Breast epithelium (tissue), 4 donors: ENCODE data around the gene GOLGA1. TPM values are rescaled to one million over a fixed set of nuclear protein-coding genes. Genes with fewer than 3 reads are reported as not detected.
A peak's percentile ranks its signal among the peaks of the same experiment; 100 is the strongest.

ENCODE experiments used
- DNase-seq, 2 donors: peaks; one replicate each; pipeline ENCODE4 v3.0.0-alpha.2; 2019; ENCODE audit warnings: low spot score in 2 of 2
- H3K27ac ChIP-seq, 2 donors: fragments of 200-600 bp; sonication (generic) in 1 of 2; one replicate each; pipeline ENCODE4 v1.5.1; 2016 to 2019; ENCODE audit warnings: mild to moderate bottlenecking in 1 of 2
- H3K27me3 ChIP-seq, 2 donors: fragments of 200-600 bp; sonication (generic) in 1 of 2; one replicate each; pipeline versions ENCODE4 v1.5.1 to v1.6.0; 2017 to 2019; ENCODE audit warnings: control low read depth in 1 of 2, mild to moderate bottlenecking in 1 of 2
- H3K36me3 ChIP-seq: fragments of 200-600 bp; one replicate; pipeline ENCODE4 v1.5.1; 2019
- H3K4me1 ChIP-seq, 2 donors: fragments of 200-600 bp; sonication (generic); one replicate each; pipeline ENCODE4 v1.5.1; 2016 to 2019; ENCODE audit warnings: control low read depth in 1 of 2
- H3K4me3 ChIP-seq, 3 donors: fragments of 200-600 bp; sonication (generic); 1 replicate in 2 of 3; 2 replicates in 1 of 3; pipeline ENCODE4 v1.5.1; 2016 to 2019; ENCODE audit warnings: mild to moderate bottlenecking in 3 of 3, moderate library complexity in 2 of 3
- H3K9me3 ChIP-seq, 2 donors: fragments of 200-600 bp; sonication (generic) in 1 of 2; one replicate each; pipeline ENCODE4 v1.5.1; 2016 to 2019; ENCODE audit warnings: control low read depth in 1 of 2
- CTCF ChIP-seq, 3 donors: fragments of 450-650 bp; IDR thresholded peaks; one replicate each; pipeline ENCODE4 v1.5.1; 2016 to 2017; ENCODE audit warnings: antibody characterized with exemption in 3 of 3, mild to moderate bottlenecking in 3 of 3, moderate library complexity in 3 of 3
- POLR2A ChIP-seq: fragments of 450-650 bp; IDR thresholded peaks from one replicate; pipeline ENCODE4 v1.6.1; 2016; ENCODE audit warnings: antibody characterized with exemption, mild to moderate bottlenecking, moderate library complexity
- POLR2AphosphoS5 ChIP-seq, 3 donors: sonication (generic); formaldehyde crosslinking; IDR thresholded peaks; one replicate each; pipeline ENCODE4 v1.6.1; 2017; ENCODE audit warnings: antibody characterized with exemption in 3 of 3
- intact Hi-C: fragments of 100-400 bp; cut with DNase I; formaldehyde crosslinking; loops from one replicate; pipeline ENCODE4 v1.15.1; 2023; ENCODE audit warnings: low total_unique reads
- total RNA-seq, 3 donors: library from RNA; depleted of rRNA; stranded (reverse); fragments of >200 nt; gene quantifications; one replicate each; pipeline ENCODE4 v1.1.0, GENCODE V29; 2016

Gene GOLGA1
- total RNA-seq, 3 donors from 2014 or later: 20.6 to 23.0 (median 21.1) TPM

- intact Hi-C loops: no loop called here
- Histone ChIP-seq H3K27me3 (no peaks in the 10 kb centered on the region), H3K9me3 (no peaks in the 10 kb centered on the region), H3K4me1 (peaks cover 4 to 17% of the 10 kb centered on the region in 2 donors), H3K4me3 (peak overlapping the region; percentile 97 to 99 (median 97)), H3K36me3 (no peaks in the 10 kb centered on the region), H3K27ac (peak overlapping the region; percentile 97 to 98)
- no peak for DNase-seq
- TF ChIP-seq POLR2AphosphoS5 (IDR thresholded peaks at IDR 0.05) (no peak), CTCF (IDR thresholded peaks at IDR 0.05) (no peak), POLR2A (no peak)
Observed at GRCh38 chr9:124869466-124869985, 71.4 kb downstream of the GOLGA1 start.

DNA sequence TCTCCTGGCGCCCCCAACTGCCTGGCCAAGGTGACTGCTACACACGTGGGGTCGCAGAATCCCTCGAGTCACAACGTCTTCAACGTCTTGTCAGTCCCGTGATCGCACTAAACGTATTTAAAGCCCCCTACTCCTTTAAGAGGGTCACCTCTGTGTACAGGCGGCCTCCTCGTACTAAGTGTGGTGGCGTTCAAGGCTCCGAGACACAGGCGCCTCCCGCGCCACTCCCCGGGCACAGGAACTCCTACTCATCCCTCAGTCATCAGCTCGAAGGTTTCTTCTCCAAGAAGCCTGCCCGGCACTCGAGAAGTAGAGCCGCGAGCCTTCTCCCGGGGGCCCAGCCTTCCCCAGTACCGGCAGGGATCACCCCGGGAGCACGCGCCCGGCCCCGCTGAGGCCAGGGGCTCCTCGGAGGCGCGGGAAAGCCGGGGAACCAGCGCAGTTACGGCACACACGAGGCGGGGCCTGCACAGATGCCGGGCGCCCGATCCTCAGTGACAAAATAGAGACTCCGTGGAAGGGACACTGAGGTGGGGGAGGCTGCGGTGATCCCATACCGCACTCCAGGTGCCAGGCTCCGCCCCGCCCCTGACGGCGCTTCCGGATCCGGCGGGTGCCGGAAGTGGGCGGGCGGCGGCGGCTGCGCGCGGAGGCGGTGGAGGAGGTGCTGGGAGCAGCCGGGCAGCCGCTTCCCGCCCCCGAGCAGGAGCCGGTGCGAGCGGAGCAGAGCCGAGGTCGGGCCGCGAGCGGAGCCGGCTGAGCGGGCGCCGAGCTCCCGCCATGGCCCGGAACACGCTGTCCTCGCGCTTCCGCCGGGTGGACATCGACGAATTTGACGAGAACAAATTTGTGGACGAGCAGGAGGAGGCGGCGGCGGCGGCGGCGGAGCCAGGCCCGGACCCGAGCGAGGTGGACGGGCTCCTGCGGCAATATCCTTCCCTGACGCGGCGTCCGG, 72.1 kb downstream of the GOLGA1 start:
- intact Hi-C loops: no loop called here
- TF ChIP-seq POLR2A: peak; percentile 86
- no peak for TF ChIP-seq CTCF (IDR thresholded peaks at IDR 0.05)
- peak; percentile 87 to 95 (median 91) for TF ChIP-seq POLR2AphosphoS5 (IDR thresholded peaks at IDR 0.05)
- Histone ChIP-seq H3K9me3 (no peaks in the 10 kb centered on the region), H3K27me3 (no peaks in the 10 kb centered on the region), H3K4me1 (peaks cover 4 to 17% of the 10 kb centered on the region in 2 donors), H3K4me3 (peak overlapping the region; percentile 97 to 99 (median 97)), H3K36me3 (no peaks in the 10 kb centered on the region), H3K27ac (peak overlapping the region; percentile 97 to 98)
- peak; percentile 84 to 86 for DNase-seq

- TF ChIP-seq CTCF (IDR thresholded peaks at IDR 0.05): no peak
- no peak for TF ChIP-seq POLR2AphosphoS5 (IDR thresholded peaks at IDR 0.05)
- TF ChIP-seq POLR2A: no peak
- H3K4me1 ChIP-seq: peaks cover 4 to 8% of the 10 kb centered on the region in 2 donors
- H3K9me3 ChIP-seq: no peaks in the 10 kb centered on the region
- intact Hi-C loops: no loop called here
- no peaks in the 10 kb centered on the region for H3K27me3 ChIP-seq
- peak overlapping the region in 1 of 2 donors; percentile 52 for H3K27ac ChIP-seq
- H3K4me3 ChIP-seq: no peak overlapping the region
- no peaks in the 10 kb centered on the region for H3K36me3 ChIP-seq
- DNase-seq: no peak
Observed at GRCh38 chr9:124863371-124863871, 77.5 kb downstream of the GOLGA1 start.

- intact Hi-C loops: no loop called here
- TF ChIP-seq POLR2A: peak; percentile 79
- TF ChIP-seq CTCF (IDR thresholded peaks at IDR 0.05): peak in 1 of 3 donors; percentile 9
- TF ChIP-seq POLR2AphosphoS5 (IDR thresholded peaks at IDR 0.05): peak; percentile 69 to 94 (median 93)
- no peaks in the 10 kb centered on the region for H3K9me3 ChIP-seq
- H3K4me3 ChIP-seq: peak within 1 kb of the TSS; percentile 75 to 96 (median 92)
- peaks cover 4% of the 10 kb centered on the region for H3K36me3 ChIP-seq
- DNase-seq: peak; percentile 93 to 96
- peak within 1 kb of the TSS; percentile 94 to 95 for H3K27ac ChIP-seq
- no peaks in the 10 kb centered on the region for H3K27me3 ChIP-seq
- H3K4me1 ChIP-seq: peaks cover 4 to 8% of the 10 kb centered on the region in 2 donors
Observed at GRCh38 chr9:124861342-124862229, 79.3 kb downstream of the GOLGA1 start, which contains the start of the genes ARPC5L and RPL35. Gene ARPC5L (plus strand): TSS chr9:124862130. CDS start chr9:124869291, 7,161 bp downstream. Gene RPL35 (minus strand): TSS chr9:124861957. CDS start chr9:124861912, 45 bp downstream.
